Head of caudate nucleus (tissue), 42 donors: ENCODE results near the gene CELF1.

Source experiments
- DNase-seq, 42 donors: peaks; one replicate each; pipeline versions ENCODE4 v3.0.0 to v3.0.0-alpha.2; 2020 to 2021; ENCODE audit warnings: mixed read lengths in 7 of 42
- intact Hi-C: fragments of 100-400 bp; cut with DNase I; formaldehyde crosslinking; loops from one replicate; pipeline ENCODE4 v1.15.0; 2022

Gene CELF1

GRCh38 chr11:47443028-47443700, 109.8 kb downstream of the CELF1 start:
- intact Hi-C loops: no loop called here
- peak; percentile 38 to 94 (median 74) for DNase-seq

- intact Hi-C loops: no loop called here
- peak in 33 of 42 donors; percentile 32 to 81 (median 56) for DNase-seq
Measured at GRCh38 chr11:47442514-47442913, 110.4 kb downstream of the CELF1 start.

- intact Hi-C loops: no loop called here
- DNase-seq: no peak
Measured at GRCh38 chr11:47441421-47441820, 111.5 kb downstream of the CELF1 start.

GRCh38 chr11:47440054-47440476, 112.9 kb downstream of the CELF1 start:
- DNase-seq: no peak
- intact Hi-C loops: no loop called here

- DNase-seq: no peak
- intact Hi-C loops: no loop called here
Measured at GRCh38 chr11:47438721-47439120, 114.2 kb downstream of the CELF1 start.

GRCh38 chr11:47437746-47438418, 115.0 kb downstream of the CELF1 start:
- peak in 12 of 42 donors; percentile 26 to 62 (median 46) for DNase-seq
- intact Hi-C loops: no loop called here

GRCh38 chr11:47437218-47437745, 115.7 kb downstream of the CELF1 start:
- no peak for DNase-seq
- intact Hi-C loops: no loop called here

- DNase-seq: no peak
- intact Hi-C loops: no loop called here
Measured at GRCh38 chr11:47436726-47437125, 116.2 kb downstream of the CELF1 start.

GRCh38 chr11:47435687-47436086, 117.2 kb downstream of the CELF1 start:
- intact Hi-C loops: no loop called here
- no peak for DNase-seq

GRCh38 chr11:47434011-47434786, 118.7 kb downstream of the CELF1 start:
- intact Hi-C loops: no loop called here
- DNase-seq: peak in 7 of 42 donors; percentile 26 to 68 (median 36)

GRCh38 chr11:47433157-47433556, 119.8 kb downstream of the CELF1 start:
- intact Hi-C loops: no loop called here
- no peak for DNase-seq

- intact Hi-C loops: no loop called here
- no peak for DNase-seq
Measured at GRCh38 chr11:47431356-47432083, 121.4 kb downstream of the CELF1 start.

GRCh38 chr11:47430524-47430923, 122.4 kb downstream of the CELF1 start:
- DNase-seq: peak in 29 of 42 donors; percentile 32 to 90 (median 63)
- intact Hi-C loops: no loop called here

GRCh38 chr11:47426062-47426956, 126.6 kb downstream of the CELF1 start, which contains the start of gene PSMC3:
Gene PSMC3 (minus strand): TSS chr11:47426439. CDS start chr11:47426279, 160 bp downstream.
- intact Hi-C loops: loop anchor here (1.0 kb wide), 1 partner anchor 18 kb away; the partner anchor contains the start of gene SLC39A13
- DNase-seq: peak; percentile 96 to 100 (median 99)

- intact Hi-C loops: loop anchor here (1.0 to 2.0 kb wide), 2 partner anchors 17 to 127 kb away; partner anchors contain the start of genes CELF1 and SLC39A13
- no peak for DNase-seq
Measured at GRCh38 chr11:47425611-47426010, 127.3 kb downstream of the CELF1 start.

GRCh38 chr11:47418454-47419259, 134.3 kb downstream of the CELF1 start:
- no peak for DNase-seq
- intact Hi-C loops: no loop called here

- no peak for DNase-seq
- intact Hi-C loops: no loop called here
Measured at GRCh38 chr11:47417712-47418111, 135.2 kb downstream of the CELF1 start.
